Transverse colon (tissue), 4 donors: ENCODE results near the gene PITPNC1. TPM values are rescaled to one million over a fixed set of nuclear protein-coding genes. Genes with fewer than 3 reads are reported as not detected.

Experiments
- DNase-seq: peaks from one replicate; pipeline ENCODE4 v3.0.0-alpha.2; 2019
- H3K27ac ChIP-seq, 4 donors: fragments of 200-600 bp; sonication (generic); 2 replicates each; pipeline ENCODE4 v1.5.1; 2016 to 2018; ENCODE audit warnings: inconsistent platforms in 4 of 4
- H3K27me3 ChIP-seq: fragments of 200-600 bp; sonication (generic); 2 replicates; pipeline ENCODE4 v1.5.1; 2017; ENCODE audit warnings: inconsistent platforms
- H3K36me3 ChIP-seq, 4 donors: fragments of 200-600 bp; sonication (generic); 2 replicates each; pipeline ENCODE4 v1.5.1; 2017 to 2019; ENCODE audit warnings: inconsistent platforms in 4 of 4
- H3K4me1 ChIP-seq, 4 donors: fragments of 200-600 bp; sonication (generic); 2 replicates each; pipeline ENCODE4 v1.5.1; 2017 to 2020; ENCODE audit warnings: inconsistent platforms in 4 of 4
- H3K4me3 ChIP-seq, 4 donors: fragments of 200-600 bp; sonication (generic); 1 replicate in 1 of 4; 2 replicates in 3 of 4; pipeline versions ENCODE4 v1.5.1 to v1.6.1; 2017 to 2019; ENCODE audit warnings: inconsistent platforms in 4 of 4
- H3K9me3 ChIP-seq, 2 donors: fragments of 200-600 bp; sonication (generic); 2 replicates each; pipeline ENCODE4 v1.5.1; 2017 to 2019; ENCODE audit warnings: inconsistent platforms in 2 of 2
- CTCF ChIP-seq, 5 experiments: fragments of 200-600 bp in 3 of 5; fragments of 450-650 bp in 2 of 5; sonication (generic) in 3 of 5; IDR thresholded peaks; 1 replicate in 2 of 5; 2 replicates in 3 of 5; pipeline ENCODE4 v1.5.1; 2016 to 2017; ENCODE audit warnings: antibody characterized with exemption in 5 of 5, inconsistent platforms in 3 of 5, mild to moderate bottlenecking in 2 of 5, moderate library complexity in 1 of 5
- EP300 ChIP-seq: sonication (generic); formaldehyde crosslinking; IDR thresholded peaks from one replicate; pipeline ENCODE4 v1.6.1; 2017; ENCODE audit warnings: antibody characterized with exemption, low read depth
- POLR2A ChIP-seq: fragments of 450-650 bp; IDR thresholded peaks from one replicate; pipeline ENCODE4 v1.6.1; 2016; ENCODE audit warnings: antibody characterized with exemption, mild to moderate bottlenecking, moderate library complexity
- POLR2AphosphoS5 ChIP-seq, 3 donors: sonication (generic); formaldehyde crosslinking; IDR thresholded peaks; one replicate each; pipeline ENCODE4 v1.6.1; 2016; ENCODE audit warnings: antibody characterized with exemption in 3 of 3
- WGBS, 2 donors: methylation state at CpG; one replicate each; pipeline ENCODE4 v1.1.5; 2018; ENCODE audit warnings: low coverage in 1 of 2; 5-methylcytosine and 5-hydroxymethylcytosine counted together
- in situ Hi-C, 4 donors: fragments of 200-750 bp; cut with MboI; loops; one replicate each; pipeline versions ENCODE4 v1.15.0 to v1.15.1; 2017; ENCODE audit warnings: low sequenced_read_pairs in 3 of 4, low pct_ligation_motif_present in 1 of 4, low pct_unique_long_range_greater_than_20kb in 1 of 4
- intact Hi-C: fragments of 100-400 bp; cut with DNase I; formaldehyde crosslinking; loops from one replicate; pipeline ENCODE4 v1.15.1; 2023; ENCODE audit warnings: low total_unique reads
- total RNA-seq, 4 donors: library from RNA; depleted of rRNA; stranded (reverse); fragments of >200 nt; gene quantifications; one replicate each; pipeline ENCODE4 v1.1.0, GENCODE V29; 2016

Gene PITPNC1
- total RNA-seq, 4 donors from 2014 or later: 1.6 to 10.3 (median 4.0) TPM

GRCh38 chr17:67672592-67673335 is 295.7 kb downstream of the PITPNC1 start:
- 57 to 64% methylated on average over 7 to 10 of the region's 10 CpGs for WGBS, 2 donors
- Histone ChIP-seq H3K36me3 (no peaks in the 10 kb centered on the region), H3K9me3 (no peaks in the 10 kb centered on the region), H3K4me1 (no peaks in the 10 kb centered on the region), H3K27ac (no peak overlapping the region), H3K4me3 (no peak overlapping the region), H3K27me3 (no peaks in the 10 kb centered on the region)
- TF ChIP-seq EP300 (no peak), POLR2A (no peak), CTCF (IDR thresholded peaks at IDR 0.05) (no peak), POLR2AphosphoS5 (IDR thresholded peaks at IDR 0.05) (no peak)
- in situ Hi-C loops: no loop called here
- intact Hi-C loops: no loop called here
- DNase-seq: peak; percentile 13

DNA sequence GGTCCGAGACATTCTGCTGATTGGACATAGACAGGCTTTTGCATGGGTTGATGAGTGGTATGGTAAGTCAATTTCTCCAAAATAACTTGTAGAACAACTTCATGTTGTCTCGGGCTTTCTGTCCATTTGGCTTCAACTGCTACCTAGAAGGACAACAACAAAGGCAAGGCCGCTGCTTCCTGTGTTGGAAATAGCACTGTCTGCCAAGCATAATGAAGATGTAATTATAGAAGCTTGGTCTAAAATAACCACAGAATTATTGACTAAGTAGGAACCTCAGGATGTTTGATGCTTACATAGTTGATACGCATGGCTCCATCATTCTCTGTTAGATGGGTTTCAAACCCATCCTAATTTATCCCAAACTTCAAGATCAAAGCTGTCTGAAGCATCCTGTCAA is 298.4 kb downstream of the PITPNC1 start:
- TF ChIP-seq EP300: no peak
- no peak for TF ChIP-seq CTCF (IDR thresholded peaks at IDR 0.05)
- TF ChIP-seq POLR2A: no peak
- TF ChIP-seq POLR2AphosphoS5 (IDR thresholded peaks at IDR 0.05): no peak
- in situ Hi-C loops (loop anchor here in 1 of 4 donors (25.0 kb wide), 2 partner anchors 188 to 288 kb away; partner anchors contain the start of gene PITPNC1), intact Hi-C loops (no loop called here)
- no peak overlapping the region for H3K27ac ChIP-seq
- no peaks in the 10 kb centered on the region for H3K9me3 ChIP-seq
- no peaks in the 10 kb centered on the region for H3K36me3 ChIP-seq
- DNase-seq: no peak
- no peaks in the 10 kb centered on the region for H3K27me3 ChIP-seq
- H3K4me3 ChIP-seq: no peak overlapping the region
- no peaks in the 10 kb centered on the region for H3K4me1 ChIP-seq
- WGBS, 2 donors: 93 to 100% methylated on average over 2 to 4 of the region's 4 CpGs

- no peaks in the 10 kb centered on the region for H3K27me3 ChIP-seq
- 72 to 86% methylated on average over 4 of the region's 4 CpGs for WGBS, 2 donors
- in situ Hi-C loops (loop anchor here in 1 of 4 donors (25.0 kb wide), 2 partner anchors 189 to 289 kb away; partner anchors contain the start of gene PITPNC1), intact Hi-C loops (no loop called here)
- no peak overlapping the region for H3K4me3 ChIP-seq
- no peaks in the 10 kb centered on the region for H3K4me1 ChIP-seq
- no peaks in the 10 kb centered on the region for H3K36me3 ChIP-seq
- no peak overlapping the region for H3K27ac ChIP-seq
- H3K9me3 ChIP-seq: no peaks in the 10 kb centered on the region
- no peak for DNase-seq
- TF ChIP-seq EP300: no peak
Observed at GRCh38 chr17:67676305-67676704, 299.2 kb downstream of the PITPNC1 start.

DNA sequence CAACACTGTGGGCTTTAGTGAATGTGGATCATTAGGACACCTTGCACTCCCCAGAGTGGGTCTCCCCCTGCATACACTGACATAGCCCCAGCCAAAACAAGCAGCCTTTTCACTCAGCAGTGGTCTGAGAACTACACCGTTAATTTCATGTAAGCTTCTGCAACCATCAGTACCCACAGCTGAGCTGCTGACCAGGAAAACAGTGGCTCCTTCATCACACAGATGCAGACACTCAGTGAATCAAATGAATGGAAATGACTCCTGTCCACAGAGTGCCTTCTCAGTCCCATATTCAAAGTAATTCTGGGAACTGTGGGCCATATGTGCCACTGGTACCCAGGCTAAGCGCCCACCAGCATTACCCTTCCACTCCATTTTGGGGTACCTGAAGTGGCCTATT is 301.3 kb downstream of the PITPNC1 start:
- Histone ChIP-seq H3K27me3 (no peaks in the 10 kb centered on the region), H3K9me3 (no peaks in the 10 kb centered on the region), H3K27ac (no peak overlapping the region), H3K36me3 (no peaks in the 10 kb centered on the region), H3K4me3 (no peak overlapping the region), H3K4me1 (no peaks in the 10 kb centered on the region)
- intact Hi-C loops (no loop called here), in situ Hi-C loops (loop anchor here in 1 of 4 donors (25.0 kb wide), 2 partner anchors 191 to 291 kb away; partner anchors contain the start of gene PITPNC1)
- TF ChIP-seq POLR2AphosphoS5 (IDR thresholded peaks at IDR 0.05): no peak
- TF ChIP-seq POLR2A: no peak
- TF ChIP-seq CTCF (IDR thresholded peaks at IDR 0.05): no peak
- TF ChIP-seq EP300: no peak
- no peak for DNase-seq
- WGBS, 2 donors: 87% methylated on average over 2 of the region's 2 CpGs; no CpG with 5 or more reads in 1 of the 2 donors
